DOHH2 (cell line): Measurements from ENCODE around the gene ERVFRD-1.
"Not testable (repeated sequence)": the region's sequence is repeated elsewhere in the genome, so short reads cannot be mapped to it uniquely, and the experiment has no call there.

Experiments
- H3F3A ChIP-seq: fragments of 200-600 bp; sonication (generic), shearing (Covaris generic); 2 replicates; pipeline ENCODE4 v1.6.0; 2016; ENCODE audit warnings: antibody characterized with exemption, mild to moderate bottlenecking; ENCODE audit not compliant: control insufficient read depth, insufficient read depth
- H3K27ac ChIP-seq: fragments of 200-600 bp; sonication (generic); 2 replicates; pipeline ENCODE4 v1.5.1; 2014; ENCODE audit warnings: low read depth, mild to moderate bottlenecking, low read length, moderate library complexity
- H3K27me3 ChIP-seq: fragments of 200-600 bp; sonication (generic); 2 replicates; pipeline ENCODE4 v1.6.1; 2014; ENCODE audit warnings: mild to moderate bottlenecking, low read length, mixed read lengths; ENCODE audit not compliant: control insufficient read depth
- H3K36me3 ChIP-seq: fragments of 200-600 bp; sonication (generic); 2 replicates; pipeline ENCODE4 v1.6.1; 2014; ENCODE audit warnings: mild to moderate bottlenecking, low read length, moderate library complexity, mixed read lengths; ENCODE audit not compliant: control insufficient read depth
- H3K4me1 ChIP-seq: fragments of 200-600 bp; sonication (generic); 2 replicates; pipeline ENCODE4 v1.6.1; 2014; ENCODE audit warnings: mild to moderate bottlenecking, low read length, mixed read lengths; ENCODE audit not compliant: control insufficient read depth
- H3K4me2 ChIP-seq: fragments of 200-600 bp; sonication (generic); 2 replicates; pipeline ENCODE4 v1.6.0; 2014; ENCODE audit warnings: mild to moderate bottlenecking, low read length, moderate library complexity
- H3K4me3 ChIP-seq: fragments of 200-600 bp; sonication (generic); 2 replicates; pipeline ENCODE4 v1.5.1; 2014; ENCODE audit warnings: mild to moderate bottlenecking, low read length, mixed read lengths
- H3K79me2 ChIP-seq: fragments of 200-600 bp; sonication (generic); 2 replicates; pipeline ENCODE4 v1.6.1; 2014; ENCODE audit warnings: mild to moderate bottlenecking, low read length, mixed read lengths; ENCODE audit not compliant: control insufficient read depth
- H3K9me2 ChIP-seq: fragments of 200-600 bp; sonication (generic); replicated peaks from 2 replicates; pipeline ENCODE4 v1.6.1; 2014; ENCODE audit warnings: mild to moderate bottlenecking, low read length, mixed read lengths; ENCODE audit not compliant: control insufficient read depth
- H3K9me3 ChIP-seq: fragments of 200-600 bp; sonication (generic); 2 replicates; pipeline ENCODE4 v1.6.1; 2014; ENCODE audit warnings: antibody characterized with exemption, low read length, mixed read lengths; ENCODE audit not compliant: control insufficient read depth, insufficient read depth
- H4K20me1 ChIP-seq: fragments of 200-600 bp; sonication (generic); 2 replicates; pipeline ENCODE4 v1.6.0; 2014; ENCODE audit warnings: low read depth, mild to moderate bottlenecking, antibody characterized with exemption, low read length, moderate library complexity; ENCODE audit not compliant: control insufficient read depth, insufficient read depth
- CTCF ChIP-seq: fragments of 200-600 bp; sonication (generic); IDR thresholded peaks from one replicate; pipeline ENCODE4 v1.5.1; 2014; ENCODE audit warnings: antibody characterized with exemption, mild to moderate bottlenecking, low read depth, low read length; ENCODE audit not compliant: poor library complexity, severe bottlenecking
- EZH2phosphoT487 ChIP-seq: fragments of 200-600 bp; sonication (generic); IDR thresholded peaks from 2 replicates; pipeline ENCODE4 v1.6.1; 2017; ENCODE audit warnings: borderline replicate concordance, mild to moderate bottlenecking, antibody characterized with exemption, low read length, moderate library complexity, mixed read lengths

ERVFRD-1 gene

GRCh38 chr6:11089695-11090094 lies 21.8 kb downstream of the ERVFRD-1 start:
- Histone ChIP-seq H3K27ac (no peak overlapping the region), H3K4me3 (no peak overlapping the region), H3K79me2 (peaks cover 6% of the 10 kb centered on the region), H3K27me3 (no peaks in the 10 kb centered on the region), H3K9me2 (no peaks in the 10 kb centered on the region), H3K4me1 (peaks cover 20% of the 10 kb centered on the region), H3K36me3 (no peaks in the 10 kb centered on the region), H3K4me2 (no peak overlapping the region), H3K9me3 (no peaks in the 10 kb centered on the region), H3F3A (no peaks in the 10 kb centered on the region), H4K20me1 (no peaks in the 10 kb centered on the region)
- TF ChIP-seq CTCF (no peak), EZH2phosphoT487 (no peak)

- H3K4me2 ChIP-seq, H3K27ac ChIP-seq, H3K79me2 ChIP-seq, H3K27me3 ChIP-seq, H3K36me3 ChIP-seq, H3K9me3 ChIP-seq, H3K9me2 ChIP-seq, H4K20me1 ChIP-seq, H3F3A ChIP-seq, H3K4me3 ChIP-seq: not testable (repeated sequence)
- H3K4me1 ChIP-seq = peaks cover 12% of the 10 kb centered on the region
These were observed 24.2 kb downstream of the ERVFRD-1 start for GRCh38 chr6:11087141-11087812.

- no peak for TF ChIP-seq CTCF
- TF ChIP-seq EZH2phosphoT487 = no peak
- Histone ChIP-seq H3K9me3 (no peaks in the 10 kb centered on the region), H4K20me1 (no peaks in the 10 kb centered on the region), H3K9me2 (no peaks in the 10 kb centered on the region), H3K4me2 (no peak overlapping the region), H3F3A (no peaks in the 10 kb centered on the region), H3K27me3 (no peaks in the 10 kb centered on the region), H3K4me3 (no peak overlapping the region), H3K27ac (no peak overlapping the region), H3K79me2 (no peaks in the 10 kb centered on the region), H3K36me3 (no peaks in the 10 kb centered on the region), H3K4me1 (no peaks in the 10 kb centered on the region)
These were observed 25.6 kb downstream of the ERVFRD-1 start for GRCh38 chr6:11085758-11086435.

- Histone ChIP-seq H3K36me3 (no peaks in the 10 kb centered on the region), H3K79me2 (no peaks in the 10 kb centered on the region), H3K4me3 (no peak overlapping the region), H3K27me3 (no peaks in the 10 kb centered on the region), H3F3A (no peaks in the 10 kb centered on the region), H3K4me2 (no peak overlapping the region), H3K9me3 (no peaks in the 10 kb centered on the region), H3K27ac (no peak overlapping the region), H4K20me1 (no peaks in the 10 kb centered on the region), H3K4me1 (no peaks in the 10 kb centered on the region), H3K9me2 (no peaks in the 10 kb centered on the region)
- TF ChIP-seq CTCF (no peak), EZH2phosphoT487 (no peak)
These were observed 27.6 kb downstream of the ERVFRD-1 start for GRCh38 chr6:11083956-11084355.
